ENCODE results near the gene CDC42EP5. TPM values are rescaled to one million over a fixed set of nuclear protein-coding genes. Genes with fewer than 3 reads are reported as not detected.

Gene CDC42EP5
- polyA plus RNA-seq, 1 experiment = 22.5 TPM

GRCh38 chr19:54429545-54430227 lies 43.4 kb downstream of the CDC42EP5 start:
- POLR2A ChIA-PET = interaction anchor here (0.6 kb wide), 1 partner anchor 978 kb away, joined by 3 read pairs; the partner anchor contains the start of gene UBE2S
- no peak for DNase-seq (ENCODE audit: low read depth)
- CTCF ChIA-PET = interaction anchor here (1.4 kb wide), 1 partner anchor 9 kb away, joined by 6 read pairs; no protein-coding TSS in a partner anchor

GRCh38 chr19:54429176-54429495 lies 44.0 kb downstream of the CDC42EP5 start:
- CTCF ChIA-PET = interaction anchor here (1.4 kb wide), 1 partner anchor 10 kb away, joined by 6 read pairs; no protein-coding TSS in a partner anchor
- DNase-seq (ENCODE audit: low read depth) = no peak

More at GRCh38 chr19:54429545-54430227, 43.4 kb downstream of the CDC42EP5 start:
- Histone ChIP-seq H3K4me3 (ENCODE audit: low read depth, low read length) (no peak overlapping the region), H3K27me3 (ENCODE audit: control insufficient read depth, insufficient read depth, low read length) (peaks cover 9% of the 10 kb centered on the region), H3K36me3 (ENCODE audit: control insufficient read depth, insufficient read depth, low read length) (no peaks in the 10 kb centered on the region)
- TF ChIP-seq CTCF (IDR thresholded peaks at IDR 0.05; ENCODE audit: insufficient read depth, low read depth, low read length) = no peak

GRCh38 chr19:54428323-54429175 lies 44.5 kb downstream of the CDC42EP5 start:
- no peak for DNase-seq (ENCODE audit: low read depth)
- POLR2A ChIA-PET = no interaction called here

More at GRCh38 chr19:54429176-54429495, 44.0 kb downstream of the CDC42EP5 start:
- Histone ChIP-seq H3K36me3 (ENCODE audit: control insufficient read depth, insufficient read depth, low read length) (no peaks in the 10 kb centered on the region), H3K4me3 (ENCODE audit: low read depth, low read length) (no peak overlapping the region), H3K27me3 (ENCODE audit: control insufficient read depth, insufficient read depth, low read length) (peaks cover 9% of the 10 kb centered on the region)
- POLR2A ChIA-PET = interaction anchor here (0.6 kb wide), 1 partner anchor 978 kb away, joined by 3 read pairs; the partner anchor contains the start of gene UBE2S
- TF ChIP-seq CTCF (IDR thresholded peaks at IDR 0.05; ENCODE audit: insufficient read depth, low read depth, low read length) = no peak

GRCh38 chr19:54427586-54427985 lies 45.5 kb downstream of the CDC42EP5 start:
- ChIA-PET CTCF (interaction anchor here (1.4 kb wide), 1 partner anchor 36 kb away, joined by 3 read pairs; no protein-coding TSS in a partner anchor), POLR2A (no interaction called here)
- no peak for TF ChIP-seq CTCF (IDR thresholded peaks at IDR 0.05; ENCODE audit: insufficient read depth, low read depth, low read length)
- Histone ChIP-seq H3K27me3 (ENCODE audit: control insufficient read depth, insufficient read depth, low read length) (peaks cover 9% of the 10 kb centered on the region), H3K36me3 (ENCODE audit: control insufficient read depth, insufficient read depth, low read length) (no peaks in the 10 kb centered on the region), H3K4me3 (ENCODE audit: low read depth, low read length) (no peak overlapping the region)
- no peak for DNase-seq (ENCODE audit: low read depth)

More at GRCh38 chr19:54428323-54429175, 44.5 kb downstream of the CDC42EP5 start:
- Histone ChIP-seq H3K27me3 (ENCODE audit: control insufficient read depth, insufficient read depth, low read length) (peaks cover 9% of the 10 kb centered on the region), H3K36me3 (ENCODE audit: control insufficient read depth, insufficient read depth, low read length) (no peaks in the 10 kb centered on the region), H3K4me3 (ENCODE audit: low read depth, low read length) (no peak overlapping the region)
- CTCF ChIA-PET = interaction anchor here (1.4 kb wide), 1 partner anchor 11 kb away, joined by 6 read pairs; no protein-coding TSS in a partner anchor
- TF ChIP-seq CTCF (IDR thresholded peaks at IDR 0.05; ENCODE audit: insufficient read depth, low read depth, low read length) = no peak

Measured in BJ (cell line).